Cortex of kidney (tissue), 1 donor: ENCODE measurements around the gene DPF3.

Experiments
- DNase-seq: peaks from one replicate; lab custom pipeline; 2025; lab: John Stamatoyannopoulos, UW

DPF3 gene

DNA sequence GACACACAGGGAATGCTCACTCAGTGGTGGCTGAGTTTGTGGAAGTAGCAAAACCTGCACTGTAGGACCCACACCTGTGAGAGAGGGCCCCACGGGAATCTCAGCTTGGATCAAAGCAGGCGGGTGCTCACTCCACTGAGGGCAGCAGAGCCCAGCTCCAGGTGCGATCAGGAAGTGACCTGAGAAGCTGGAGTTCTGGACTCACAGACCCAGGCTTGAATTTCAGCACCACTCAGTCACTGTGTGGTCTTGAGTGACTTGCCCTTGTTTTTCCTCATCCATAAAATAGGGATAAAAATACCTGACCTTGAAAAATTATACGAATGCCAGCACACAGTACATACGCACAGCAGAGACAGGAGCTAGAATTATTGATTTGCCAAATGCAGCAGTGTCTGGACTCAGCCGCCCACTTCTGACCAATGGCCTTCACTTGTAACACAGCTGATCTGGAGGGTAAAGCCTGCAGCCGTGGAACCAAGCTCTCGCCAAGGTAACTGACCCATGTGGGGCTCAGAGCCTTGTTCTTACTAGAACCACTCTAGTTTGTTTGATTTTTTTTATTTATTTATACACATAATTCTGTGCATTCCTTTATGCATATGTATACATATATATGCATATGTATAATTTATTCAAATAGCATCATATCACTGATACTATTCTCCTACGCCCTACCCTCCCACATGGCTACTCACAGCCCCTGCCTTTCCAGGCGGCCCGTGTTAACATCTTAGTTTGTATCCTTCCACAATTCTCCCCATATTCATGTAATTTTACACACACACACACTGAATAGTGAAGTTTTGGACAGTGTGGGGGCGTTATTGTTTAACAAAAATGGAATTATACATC, 53.9 kb downstream of the DPF3 start:
- DNase-seq, result no peak

DNA sequence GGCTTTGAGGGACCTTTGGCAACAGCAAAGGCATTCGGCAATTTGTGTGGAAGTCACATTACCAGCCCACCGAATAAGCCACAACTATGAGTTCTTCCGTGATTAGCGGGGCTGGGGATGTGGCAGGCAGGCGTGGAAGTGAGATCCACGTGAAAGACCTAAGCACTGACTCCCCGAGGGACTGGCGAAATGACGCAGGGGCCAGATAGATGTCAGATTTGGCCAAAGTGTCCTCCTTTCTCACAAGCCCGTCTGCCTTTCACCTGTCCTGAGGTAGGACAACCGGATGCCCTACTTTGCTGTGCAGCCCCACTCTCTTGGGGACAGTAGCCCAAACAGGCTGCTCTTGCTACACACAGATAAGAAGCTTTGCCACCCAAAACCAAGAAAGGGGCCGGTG, 54.5 kb downstream of the DPF3 start:
- DNase-seq, result no peak

DNA sequence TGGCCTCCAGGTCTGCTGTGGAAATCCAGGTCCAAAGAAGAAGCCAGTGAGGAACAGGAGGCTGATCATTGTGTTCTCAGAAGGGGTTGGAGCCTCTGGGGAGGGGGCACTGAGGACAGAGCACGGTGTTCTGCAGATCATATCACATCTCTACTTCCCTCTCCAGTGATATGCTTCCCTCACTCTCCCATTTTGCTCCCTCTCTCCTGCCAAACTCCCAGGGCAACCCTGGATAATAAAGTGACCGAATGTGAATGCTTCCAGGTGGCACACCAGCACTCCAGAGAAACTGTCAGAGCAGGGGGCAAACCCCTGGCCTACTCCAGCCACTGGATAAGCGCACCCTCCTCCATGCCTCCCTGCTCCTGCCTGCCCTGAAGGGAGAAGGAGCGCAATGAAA, 57.8 kb downstream of the DPF3 start:
- no peak for DNase-seq

DNA sequence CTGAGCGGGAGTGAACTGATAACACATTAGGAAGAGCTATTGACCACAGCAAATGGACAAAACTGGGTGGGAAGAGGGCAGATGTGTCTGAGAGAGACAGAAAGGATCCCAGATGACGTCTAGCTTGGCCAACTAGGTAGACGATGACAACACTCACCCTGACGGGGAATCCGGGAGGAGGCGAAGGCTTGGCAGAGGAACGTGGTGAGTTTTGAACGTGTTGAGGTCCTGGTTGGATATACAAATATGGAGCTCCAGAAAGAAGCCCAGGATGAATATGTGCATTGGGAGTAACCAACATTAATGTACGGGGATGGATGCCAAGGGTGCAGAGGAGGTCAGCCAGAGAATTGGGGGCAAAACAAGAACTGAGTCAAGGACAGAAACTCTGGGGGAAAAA, 60.7 kb downstream of the DPF3 start:
- DNase-seq, result no peak

DNA sequence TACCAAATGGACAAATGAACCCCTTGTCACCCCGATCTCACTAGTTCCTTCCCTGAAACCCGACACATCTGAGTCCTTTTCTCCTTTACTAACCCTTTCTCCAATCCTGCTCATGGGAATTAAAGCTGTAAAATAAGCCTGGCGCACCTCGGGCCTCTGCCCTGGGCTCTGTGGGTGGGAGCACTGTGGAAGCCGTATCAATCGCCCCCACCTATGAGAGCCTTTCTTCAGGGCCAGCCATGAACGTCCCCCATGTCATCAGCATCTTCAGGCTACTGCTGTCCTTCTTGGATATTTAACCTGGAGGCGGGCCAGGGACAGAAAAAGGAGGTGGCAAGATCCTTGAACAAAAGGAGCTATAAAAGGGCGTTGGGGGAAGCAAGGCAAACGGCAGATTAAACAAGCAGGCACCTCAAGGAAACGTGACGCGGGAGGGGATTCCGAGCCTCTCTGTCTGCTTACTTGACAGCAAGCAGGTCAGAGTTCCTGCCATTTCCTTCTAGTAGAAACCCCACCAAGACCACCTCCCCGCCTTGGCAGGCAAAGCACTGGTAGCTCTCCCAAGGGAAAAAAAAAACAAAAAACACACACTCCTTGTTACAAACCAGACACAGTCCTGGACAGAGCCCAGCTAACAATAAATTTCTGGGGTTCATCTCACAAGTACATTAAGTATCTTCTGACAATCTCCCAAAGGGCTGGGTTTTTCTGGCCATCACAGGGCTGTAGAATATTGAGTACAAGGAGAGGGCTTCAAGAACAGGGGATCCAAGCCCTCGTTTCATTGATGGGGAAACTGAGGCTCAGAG, 62.9 kb downstream of the DPF3 start:
- no peak for DNase-seq

- no peak for DNase-seq
Observed at GRCh38 chr14:72830356-72830755, 63.5 kb downstream of the DPF3 start.

- DNase-seq, result no peak
Observed at GRCh38 chr14:72828604-72829003, 65.3 kb downstream of the DPF3 start.

- DNase-seq, result no peak
Observed at GRCh38 chr14:72826039-72826438, 67.9 kb downstream of the DPF3 start.

- DNase-seq, result no peak
Observed at GRCh38 chr14:72825486-72825885, 68.4 kb downstream of the DPF3 start.

DNA sequence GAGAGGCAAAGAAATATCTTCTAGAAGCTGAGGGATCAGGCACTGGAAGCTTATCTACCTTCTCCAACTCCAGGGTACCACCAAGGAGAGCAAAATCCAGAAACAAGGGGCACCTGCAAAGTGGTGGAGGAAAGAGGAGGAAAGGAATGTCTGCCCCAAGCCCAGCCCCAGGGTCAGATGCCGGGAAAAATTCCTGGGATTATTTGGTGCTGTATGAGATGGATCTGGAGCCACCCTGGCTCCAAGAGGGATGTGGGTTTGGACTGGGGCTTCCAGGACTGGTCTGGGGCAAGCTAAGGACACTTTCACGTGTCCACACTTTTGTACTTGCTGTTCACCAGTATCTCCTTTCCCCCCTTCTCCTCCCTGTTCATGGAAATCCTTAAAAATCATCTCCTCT, 69.8 kb downstream of the DPF3 start:
- no peak for DNase-seq

- DNase-seq, result no peak
Observed at GRCh38 chr14:72822946-72823611, 70.8 kb downstream of the DPF3 start.

- DNase-seq, result no peak
Observed at GRCh38 chr14:72818998-72819397, 74.9 kb downstream of the DPF3 start.

- no peak for DNase-seq
Observed at GRCh38 chr14:72816287-72816686, 77.6 kb downstream of the DPF3 start.

- no peak for DNase-seq
Observed at GRCh38 chr14:72815430-72815829, 78.5 kb downstream of the DPF3 start.

- no peak for DNase-seq
Observed at GRCh38 chr14:72812292-72812851, 81.5 kb downstream of the DPF3 start.

DNA sequence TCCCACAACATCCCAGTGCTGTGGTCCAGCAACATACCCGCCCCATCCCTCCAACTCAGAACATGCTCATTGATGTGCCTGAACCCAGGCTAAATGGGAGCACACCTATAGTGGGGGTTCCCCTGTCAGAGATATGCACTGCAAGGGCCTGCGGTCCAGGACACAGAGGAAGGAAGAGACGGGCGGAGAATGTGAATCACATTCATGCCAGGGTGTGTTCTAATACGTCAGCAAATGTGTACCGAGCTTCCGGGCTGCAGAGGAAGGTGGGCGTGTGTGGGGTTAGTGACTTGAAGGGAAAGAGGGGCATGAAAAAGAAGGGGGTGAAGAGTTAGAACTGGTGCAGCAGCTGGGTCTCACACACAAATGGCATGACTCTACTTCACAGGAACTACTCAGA, 83.7 kb downstream of the DPF3 start:
- no peak for DNase-seq

DNA sequence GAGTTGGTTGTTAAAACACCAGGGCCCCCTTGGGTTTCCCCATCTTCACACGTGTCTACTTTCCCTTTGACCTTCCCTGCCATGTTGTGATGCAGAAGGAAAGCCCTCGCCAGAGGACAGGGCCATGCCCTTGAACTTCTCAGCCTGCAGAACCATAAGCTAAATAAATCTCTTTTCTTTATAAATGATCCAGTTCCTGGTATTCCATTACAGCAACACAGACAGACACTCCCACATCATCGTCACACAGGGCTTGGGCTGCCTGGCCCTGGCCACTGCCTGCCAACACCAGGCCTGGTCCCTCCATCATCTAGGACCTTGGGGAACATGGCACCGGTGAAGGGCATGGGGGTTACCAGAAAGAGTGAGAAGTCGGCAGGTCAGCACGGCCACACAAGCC, 84.8 kb downstream of the DPF3 start:
- no peak for DNase-seq

DNA sequence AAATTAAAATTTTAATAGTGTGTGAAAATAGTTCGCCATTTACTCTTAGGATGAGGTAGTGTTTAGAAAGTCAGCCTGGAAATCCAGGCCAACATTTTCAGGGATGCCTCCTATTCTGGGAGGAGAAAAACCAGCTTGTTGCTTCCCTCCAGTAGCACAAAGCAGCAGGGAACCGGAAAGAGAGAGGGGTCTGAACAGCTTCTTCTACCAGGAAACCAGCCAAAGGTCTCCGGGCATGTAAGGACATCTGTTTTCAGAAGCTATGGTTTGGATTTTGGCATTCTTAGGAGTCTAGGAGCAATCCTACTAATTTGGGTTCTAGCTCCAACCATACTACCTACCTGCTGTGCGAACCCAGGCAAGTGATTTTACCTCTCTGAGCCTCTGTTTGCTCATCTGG, 85.3 kb downstream of the DPF3 start:
- DNase-seq, result no peak

DNA sequence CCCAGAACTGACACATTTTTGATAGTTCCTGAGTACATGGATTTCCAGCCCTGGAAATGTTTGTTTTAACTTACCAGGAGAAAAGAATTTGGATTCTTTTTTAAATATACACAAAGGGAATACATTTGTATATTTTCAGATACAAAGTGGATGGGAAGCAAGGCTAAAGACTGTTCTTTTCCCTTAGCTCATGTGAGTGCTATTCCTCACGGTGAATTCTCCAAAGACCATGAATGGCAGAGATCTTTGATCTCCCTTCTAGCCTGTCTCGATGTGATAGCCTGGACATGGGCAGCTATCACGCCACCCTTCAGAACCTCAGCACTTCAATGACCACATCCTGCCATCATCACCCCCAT, 91.3 kb downstream of the DPF3 start:
- no peak for DNase-seq

- DNase-seq, result no peak
Observed at GRCh38 chr14:72801836-72802587, 91.9 kb downstream of the DPF3 start.

- DNase-seq, result no peak
Observed at GRCh38 chr14:72801381-72801812, 92.5 kb downstream of the DPF3 start.
